Astrocyte (in vitro differentiated cells and primary cell): ENCODE measurements around the gene GABRA5. TPM values are rescaled to one million over a fixed set of nuclear protein-coding genes. Genes with fewer than 3 reads are reported as not detected.

Source experiments
- DNase-seq: peaks from one replicate; pipeline ENCODE4 v3.0.0-alpha.2; 2010; ENCODE audit warnings: low read depth
- FAIRE-seq: peaks from 2 replicates; lab custom pipeline; 2011; peaks lifted over from hg19 to GRCh38; lab: Jason Lieb, UNC
- H2AFZ ChIP-seq: 2 replicates; pipeline ENCODE4 v1.6.0; 2012; ENCODE audit warnings: low read depth, low read length, inconsistent platforms
- H3K27ac ChIP-seq: 2 replicates; pipeline ENCODE4 v1.5.1; 2011; ENCODE audit warnings: low read depth, low read length, inconsistent platforms
- H3K27me3 ChIP-seq: 2 replicates; pipeline ENCODE4 v1.6.0; 2011; ENCODE audit warnings: low read length, inconsistent platforms; ENCODE audit not compliant: insufficient read depth
- H3K36me3 ChIP-seq: 2 replicates; pipeline ENCODE4 v1.5.1; 2011; ENCODE audit warnings: low read length, inconsistent platforms; ENCODE audit not compliant: insufficient read depth
- H3K4me1 ChIP-seq: 2 replicates; pipeline ENCODE4 v1.5.1; 2011; ENCODE audit warnings: low read length, inconsistent platforms; ENCODE audit not compliant: insufficient read depth
- H3K4me2 ChIP-seq: 2 replicates; pipeline ENCODE4 v1.6.0; 2012; ENCODE audit warnings: low read length, inconsistent platforms
- H3K4me3 ChIP-seq: 2 replicates; pipeline ENCODE4 v1.5.1; 2011; ENCODE audit warnings: low read depth, mild to moderate bottlenecking, low read length, inconsistent platforms; ENCODE audit not compliant: insufficient read depth
- H3K79me2 ChIP-seq: 2 replicates; pipeline ENCODE4 v1.6.0; 2012; ENCODE audit warnings: mild to moderate bottlenecking, low read length, inconsistent platforms; ENCODE audit not compliant: insufficient read depth
- H3K9ac ChIP-seq: 2 replicates; pipeline ENCODE4 v1.6.0; 2012; ENCODE audit warnings: mild to moderate bottlenecking, low read length, inconsistent platforms
- H3K9me3 ChIP-seq: 2 replicates; pipeline ENCODE4 v1.5.1; 2012; ENCODE audit warnings: low read depth, mild to moderate bottlenecking, low read length, inconsistent platforms; ENCODE audit not compliant: insufficient read depth
- H4K20me1 ChIP-seq: 2 replicates; pipeline ENCODE4 v1.6.0; 2012; ENCODE audit warnings: low read length, inconsistent platforms; ENCODE audit not compliant: insufficient read depth
- H3K27ac Mint-ChIP-seq: one replicate; pipeline ENCODE4 v1.8.0; 2021; ENCODE audit warnings: mild to moderate bottlenecking, mixed read lengths; ENCODE audit not compliant: unreplicated experiment
- H3K27me3 Mint-ChIP-seq: one replicate; pipeline ENCODE4 v1.8.0; 2021; ENCODE audit warnings: low read depth, mixed read lengths; ENCODE audit not compliant: unreplicated experiment
- H3K36me3 Mint-ChIP-seq: one replicate; pipeline ENCODE4 v1.8.0; 2021; ENCODE audit warnings: low read depth, mixed read lengths; ENCODE audit not compliant: unreplicated experiment
- H3K4me1 Mint-ChIP-seq: one replicate; pipeline ENCODE4 v1.8.0; 2021; ENCODE audit warnings: low read depth, mixed read lengths; ENCODE audit not compliant: unreplicated experiment
- H3K4me3 Mint-ChIP-seq: one replicate; pipeline ENCODE4 v1.8.0; 2021; ENCODE audit warnings: mild to moderate bottlenecking, moderate library complexity, mixed read lengths; ENCODE audit not compliant: unreplicated experiment
- H3K9me3 Mint-ChIP-seq: one replicate; pipeline ENCODE4 v1.8.0; 2021; ENCODE audit warnings: mild to moderate bottlenecking, mixed read lengths; ENCODE audit not compliant: unreplicated experiment
- CTCF ChIP-seq: IDR thresholded peaks from 2 replicates; pipeline ENCODE4 v1.5.1; 2011; ENCODE audit warnings: low read depth, mild to moderate bottlenecking, inconsistent platforms, low read length, moderate library complexity; ENCODE audit not compliant: insufficient read depth
- EZH2 ChIP-seq: IDR thresholded peaks from 2 replicates; pipeline ENCODE4 v1.6.1; 2012; ENCODE audit warnings: mild to moderate bottlenecking, low read length, inconsistent platforms; ENCODE audit not compliant: insufficient read depth
- total RNA-seq: library from RNA; stranded (reverse); gene quantifications from 2 replicates; pipeline ENCODE4 v1.2.1, GENCODE V29; 2021

The GABRA5 gene
- total RNA-seq, 1 donor from 2014 or later = 7.9 TPM

GRCh38 chr15:26838742-26839460, 28.0 kb upstream of the GABRA5 start:
- Histone ChIP-seq H2AFZ (no peak overlapping the region), H3K9me3 (no peaks in the 10 kb centered on the region), H3K79me2 (no peaks in the 10 kb centered on the region), H3K36me3 (no peaks in the 10 kb centered on the region), H3K4me3 (no peak overlapping the region), H3K27me3 (no peaks in the 10 kb centered on the region), H3K27ac (no peak overlapping the region), H3K4me1 (no peaks in the 10 kb centered on the region), H3K4me2 (no peak overlapping the region), H3K9ac (no peak overlapping the region), H4K20me1 (no peaks in the 10 kb centered on the region)
- Mint-ChIP-seq H3K27me3 (peaks cover 6% of the 10 kb centered on the region), H3K36me3 (no peaks in the 10 kb centered on the region), H3K4me3 (peak overlapping the region; percentile 75), H3K27ac (no peak overlapping the region), H3K9me3 (peaks cover 2% of the 10 kb centered on the region), H3K4me1 (no peaks in the 10 kb centered on the region)
- no peak for DNase-seq
- TF ChIP-seq CTCF (peak; percentile 19), EZH2 (no peak)
- no peak for FAIRE-seq

DNA sequence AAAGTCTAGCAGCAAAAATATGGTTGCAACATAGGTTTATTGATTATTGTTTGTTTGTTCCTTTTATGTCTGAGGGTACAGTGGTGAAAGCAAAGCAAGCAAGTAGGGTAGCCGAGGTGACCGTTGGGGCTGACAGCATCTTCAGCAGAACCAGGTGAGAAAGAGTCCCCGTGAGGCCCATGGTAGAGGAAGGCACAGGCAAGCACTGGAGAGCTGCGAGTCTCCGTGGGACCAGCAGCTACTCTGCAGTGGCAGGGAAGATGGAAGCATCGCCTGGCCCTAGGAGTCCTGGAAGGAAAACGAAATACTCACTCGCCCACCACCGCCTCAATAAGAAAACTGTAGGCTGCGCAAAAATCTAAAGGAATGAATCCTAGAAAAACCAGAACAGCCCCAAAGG, 25.3 kb upstream of the GABRA5 start:
- H2AFZ ChIP-seq = no peak overlapping the region
- Mint-ChIP-seq H3K9me3 (peaks cover 2% of the 10 kb centered on the region), H3K27me3 (peaks cover 6% of the 10 kb centered on the region), H3K27ac (no peak overlapping the region), H3K36me3 (no peaks in the 10 kb centered on the region), H3K4me1 (no peaks in the 10 kb centered on the region), H3K4me3 (no peak overlapping the region)
- no peak for TF ChIP-seq EZH2
- no peak for TF ChIP-seq CTCF
- H3K9me3 ChIP-seq = peaks cover 3% of the 10 kb centered on the region
- FAIRE-seq (no peak), DNase-seq (no peak)
- H3K4me2 ChIP-seq = no peak overlapping the region
- no peak overlapping the region for H3K9ac ChIP-seq
- H3K79me2 ChIP-seq = no peaks in the 10 kb centered on the region
- H3K4me3 ChIP-seq = no peak overlapping the region
- H3K27ac ChIP-seq = no peak overlapping the region
- no peaks in the 10 kb centered on the region for H3K27me3 ChIP-seq
- no peaks in the 10 kb centered on the region for H4K20me1 ChIP-seq
- H3K36me3 ChIP-seq = no peaks in the 10 kb centered on the region
- no peaks in the 10 kb centered on the region for H3K4me1 ChIP-seq

DNA sequence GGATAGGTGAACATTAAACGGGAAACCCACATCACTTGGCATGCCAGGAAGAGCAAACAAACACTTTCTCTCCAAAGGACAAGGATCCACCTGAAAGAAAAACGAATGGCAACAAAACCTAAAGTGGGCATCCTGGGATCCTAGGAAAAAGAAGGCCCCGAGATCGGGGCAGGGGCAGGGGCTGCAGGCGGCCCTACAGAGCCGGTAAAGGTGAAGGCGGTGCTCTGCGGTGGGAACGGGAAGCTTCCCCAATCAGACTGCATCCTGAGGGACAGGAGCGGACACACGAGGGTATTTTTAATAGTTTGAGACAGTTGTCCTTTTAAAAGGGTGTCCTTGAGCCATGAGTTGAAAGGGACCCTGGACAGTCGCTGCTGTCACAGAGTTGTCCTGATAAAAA, 24.9 kb upstream of the GABRA5 start:
- no peak overlapping the region for H3K27ac ChIP-seq
- Mint-ChIP-seq H3K9me3 (peaks cover 2% of the 10 kb centered on the region), H3K27ac (no peak overlapping the region), H3K27me3 (peaks cover 6% of the 10 kb centered on the region), H3K4me3 (no peak overlapping the region), H3K36me3 (no peaks in the 10 kb centered on the region), H3K4me1 (no peaks in the 10 kb centered on the region)
- no peak overlapping the region for H3K9ac ChIP-seq
- H3K4me1 ChIP-seq = no peaks in the 10 kb centered on the region
- DNase-seq (no peak), FAIRE-seq (no peak)
- H3K79me2 ChIP-seq = no peaks in the 10 kb centered on the region
- H3K4me2 ChIP-seq = no peak overlapping the region
- H3K9me3 ChIP-seq = peaks cover 3% of the 10 kb centered on the region
- TF ChIP-seq CTCF (no peak), EZH2 (no peak)
- H3K36me3 ChIP-seq = no peaks in the 10 kb centered on the region
- H2AFZ ChIP-seq = no peak overlapping the region
- H3K4me3 ChIP-seq = no peak overlapping the region
- no peaks in the 10 kb centered on the region for H4K20me1 ChIP-seq
- H3K27me3 ChIP-seq = no peaks in the 10 kb centered on the region
